HG03060 (cell line): ENCODE results near the gene PDZD4.

Experiments used
- ATAC-seq: cut with Tn5 transposase; IDR thresholded peaks from one replicate; pipeline ENCODE4 v1.9.1; 2021; ENCODE audit warnings: low read depth, moderate number of reproducible peaks; ENCODE audit not compliant: unreplicated experiment

Gene PDZD4

DNA sequence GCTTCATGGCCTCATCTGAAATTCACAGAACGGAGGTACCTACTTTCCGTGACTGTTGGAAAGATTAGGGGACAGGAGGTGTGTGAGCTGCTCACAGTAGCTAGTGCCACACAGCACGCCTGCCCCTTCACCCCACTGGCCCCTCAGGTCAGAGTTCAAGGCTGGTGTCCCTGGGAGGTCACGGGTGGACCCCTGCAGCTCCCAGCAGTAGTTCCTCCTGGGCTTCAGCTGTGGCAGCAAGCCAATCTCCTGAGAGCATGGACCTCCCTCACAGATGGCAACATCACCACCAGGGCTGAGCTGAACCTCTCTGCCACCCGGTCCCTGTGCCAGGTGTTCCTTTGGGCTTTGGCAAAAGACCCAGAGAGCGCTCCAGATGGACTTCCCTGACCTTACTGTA, 38.0 kb downstream of the PDZD4 start:
- ATAC-seq = no peak

- ATAC-seq = no peak
These were observed 39.1 kb downstream of the PDZD4 start for GRCh38 chrX:153791104-153791852.

- no peak for ATAC-seq
These were observed 40.7 kb downstream of the PDZD4 start for GRCh38 chrX:153789654-153790053.

DNA sequence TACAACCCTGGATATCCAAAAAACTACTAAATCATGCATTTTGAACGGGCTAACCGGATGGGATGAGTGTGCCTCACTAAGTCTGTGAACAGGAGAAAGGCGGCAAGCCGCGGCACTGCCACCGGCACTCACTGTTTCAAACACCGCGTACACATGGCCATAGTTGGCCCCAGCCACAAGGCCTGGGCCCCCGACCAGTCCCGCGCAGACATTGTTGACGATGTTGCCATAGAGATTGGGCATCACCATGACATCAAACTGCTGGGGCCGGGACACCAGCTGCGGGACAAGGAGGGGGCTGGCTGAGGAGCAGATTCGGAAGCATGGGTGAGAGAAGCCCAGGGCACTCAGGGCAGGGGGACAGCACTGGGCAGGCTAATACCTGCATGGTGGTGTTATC, 43.7 kb downstream of the PDZD4 start:
- ATAC-seq = no peak

GRCh38 chrX:153784325-153784967, 45.9 kb downstream of the PDZD4 start:
- no peak for ATAC-seq

DNA sequence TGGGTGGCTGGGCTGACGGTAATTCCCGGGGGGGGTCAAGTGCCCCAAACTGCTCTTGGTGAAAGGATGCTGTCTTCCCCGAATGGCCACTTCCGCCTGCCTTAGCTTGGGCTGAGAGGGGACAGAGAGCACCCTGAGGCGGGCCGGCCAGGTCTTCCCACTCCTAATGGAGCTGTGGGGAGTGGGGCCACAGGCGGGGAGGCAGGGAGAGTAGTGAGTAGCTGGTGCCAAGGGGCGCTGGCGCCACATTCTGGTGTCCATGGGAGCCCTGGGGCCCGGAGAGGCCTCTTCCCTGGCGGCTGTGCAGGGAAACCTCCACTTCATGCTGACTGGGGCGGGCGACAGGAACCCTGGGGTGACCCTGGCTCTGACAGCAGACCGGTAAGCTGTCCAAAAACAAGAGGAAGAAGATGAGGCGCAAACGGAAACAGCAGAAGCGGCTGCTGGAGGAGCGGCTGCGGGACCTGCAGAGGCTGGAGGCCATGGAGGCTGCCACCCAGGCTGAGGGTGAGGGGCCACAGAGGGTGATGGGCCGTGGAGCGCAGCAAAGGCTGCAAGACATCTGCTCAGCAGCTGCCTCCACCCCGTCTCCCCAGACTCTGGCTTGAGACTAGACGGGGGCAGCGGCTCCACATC, 46.8 kb downstream of the PDZD4 start:
- ATAC-seq = no peak

GRCh38 chrX:153782871-153783270, 47.5 kb downstream of the PDZD4 start:
- ATAC-seq = no peak

- no peak for ATAC-seq
These were observed 48.0 kb downstream of the PDZD4 start for GRCh38 chrX:153782313-153782712.

- ATAC-seq = no peak
These were observed 48.8 kb downstream of the PDZD4 start for GRCh38 chrX:153781428-153782047.

- no peak for ATAC-seq
These were observed 49.5 kb downstream of the PDZD4 start, which contains the start of gene SRPK3 for GRCh38 chrX:153780678-153781427. TSS of gene SRPK3 (plus strand) at chrX:153781041. CDS start at chrX:153781087, 46 bp downstream.

GRCh38 chrX:153779891-153780677, 50.3 kb downstream of the PDZD4 start:
- ATAC-seq = no peak

DNA sequence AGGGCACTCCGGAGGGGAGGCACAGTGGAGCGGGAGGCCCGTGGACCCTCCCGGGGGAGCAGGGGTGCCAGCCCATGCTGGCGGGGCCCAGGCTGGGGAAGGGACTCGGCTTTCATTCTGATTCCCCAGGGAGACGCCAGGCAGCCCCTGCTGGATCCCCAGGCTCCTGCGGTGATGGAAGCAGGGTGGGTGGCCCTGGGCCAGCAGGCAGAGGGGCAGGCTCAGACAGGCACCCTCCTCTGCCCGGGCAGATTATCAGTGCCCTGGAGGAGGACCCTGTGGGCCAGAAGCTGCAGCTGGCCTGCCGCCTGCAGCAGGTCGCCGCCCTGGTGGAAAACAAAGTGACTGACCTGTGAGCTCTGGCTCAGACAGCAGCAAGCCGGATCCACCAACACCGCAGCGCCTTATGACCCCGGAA, 51.7 kb downstream of the PDZD4 start:
- no peak for ATAC-seq

DNA sequence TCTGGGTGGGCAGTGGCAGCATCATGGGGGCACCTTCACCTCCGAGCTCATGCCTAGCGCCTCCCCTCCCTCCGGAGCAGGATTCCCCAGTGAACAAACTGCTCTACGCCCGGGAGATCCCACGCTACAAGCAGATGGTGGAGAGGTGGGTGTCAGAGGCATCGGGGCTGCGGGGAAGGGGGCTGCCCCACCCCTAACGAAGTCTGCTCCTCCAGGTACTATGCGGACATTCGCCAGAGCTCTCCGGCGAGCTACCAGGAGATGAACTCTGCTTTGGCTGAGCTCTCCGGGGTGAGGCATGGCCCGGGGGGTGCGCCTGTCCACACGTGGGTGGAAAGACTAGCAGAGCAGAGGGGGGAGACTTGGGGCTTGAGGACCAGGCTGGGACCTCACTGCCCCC, 52.2 kb downstream of the PDZD4 start:
- ATAC-seq = no peak

- no peak for ATAC-seq
These were observed 52.9 kb downstream of the PDZD4 start for GRCh38 chrX:153777261-153778090.

- no peak for ATAC-seq
These were observed 53.7 kb downstream of the PDZD4 start for GRCh38 chrX:153776611-153777045.

DNA sequence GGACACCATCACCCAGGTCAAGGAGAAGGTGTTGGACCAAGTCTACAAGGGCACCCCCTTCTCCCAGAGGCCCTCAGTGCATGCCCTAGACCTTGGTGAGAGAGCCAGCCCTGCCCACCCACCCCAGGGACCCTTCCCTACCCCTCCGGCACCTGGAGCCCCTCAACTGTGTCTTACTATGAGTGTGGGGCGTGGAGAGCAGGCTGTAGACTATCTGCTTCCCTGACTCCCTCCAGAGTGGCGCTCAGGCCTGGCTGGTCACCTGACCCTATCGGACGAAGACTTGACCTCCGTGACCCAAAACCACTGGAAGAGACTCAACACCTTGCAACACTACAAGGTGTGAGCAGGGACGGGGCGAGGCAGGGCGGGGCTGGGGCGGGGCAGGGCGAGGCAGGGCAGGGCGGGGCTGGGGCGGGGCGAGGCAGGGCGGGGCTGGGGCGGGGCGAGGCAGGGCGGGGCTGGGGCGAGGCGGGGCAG, 54.2 kb downstream of the PDZD4 start:
- ATAC-seq = no peak

DNA sequence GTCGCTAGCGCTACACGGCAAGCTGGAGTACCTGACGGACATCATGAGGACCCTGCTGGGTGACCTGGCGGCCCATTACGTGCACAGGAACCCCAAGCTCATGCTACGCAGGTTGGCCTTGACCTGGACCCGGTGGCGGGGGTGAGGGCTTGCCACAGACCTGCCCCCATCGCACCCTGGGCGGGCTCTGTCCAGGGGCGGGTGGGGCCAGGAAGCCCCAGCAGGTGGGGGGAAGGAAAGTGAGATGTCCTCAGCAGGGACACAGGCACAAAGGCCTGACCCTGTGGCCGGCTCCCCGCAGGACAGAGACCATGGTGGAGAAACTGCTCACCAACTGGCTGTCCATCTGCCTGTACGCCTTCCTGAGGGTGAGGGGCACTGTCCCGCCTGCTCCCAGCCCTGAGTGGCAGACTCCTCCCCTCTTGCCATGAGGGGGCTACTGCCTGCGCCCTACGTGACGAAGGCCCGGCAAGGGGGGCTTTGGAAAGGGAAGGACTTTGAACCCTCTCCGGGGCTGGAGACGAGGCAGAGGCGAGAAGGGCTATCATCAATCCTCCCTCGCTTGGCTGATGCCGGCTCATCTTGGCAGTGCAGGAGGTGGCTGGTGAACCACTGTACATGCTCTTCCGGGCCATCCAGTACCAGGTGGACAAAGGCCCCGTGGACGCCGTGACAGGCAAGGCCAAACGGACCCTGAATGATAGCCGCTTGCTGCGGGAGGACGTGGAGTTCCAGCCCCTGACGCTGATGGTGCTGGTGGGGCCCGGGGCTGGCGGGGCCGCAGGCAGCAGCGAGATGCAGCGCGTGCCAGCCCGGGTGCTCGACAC, 54.8 kb downstream of the PDZD4 start:
- ATAC-seq = no peak
